T follicular helper cell (primary cell): ENCODE data around the gene ELN.

Source experiments
- DNase-seq: peaks from one replicate; pipeline ENCODE4 v3.0.0-alpha.2; 2020; ENCODE audit warnings: low read depth

The ELN gene

DNA sequence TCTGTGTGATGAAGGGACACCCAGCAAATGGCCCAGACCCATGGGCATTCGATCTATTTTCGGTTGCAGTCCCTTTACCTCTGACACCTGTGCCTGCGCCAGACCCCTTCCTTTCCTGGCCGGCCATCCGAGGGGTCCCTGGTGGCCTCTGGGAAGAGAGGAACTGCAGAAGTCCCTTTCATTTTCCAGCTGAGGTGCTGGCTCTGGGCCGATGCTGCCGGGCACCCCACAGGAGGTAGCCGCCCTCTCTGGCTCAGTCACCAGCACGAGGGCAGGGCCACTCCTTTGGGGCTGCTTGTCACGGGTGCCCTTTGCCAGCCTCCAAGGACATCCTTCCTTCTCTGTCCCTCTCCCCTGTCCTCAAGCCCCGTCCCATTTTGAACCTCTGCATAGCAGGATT, 4.2 kb upstream of the ELN start:
- DNase-seq: no peak

DNA sequence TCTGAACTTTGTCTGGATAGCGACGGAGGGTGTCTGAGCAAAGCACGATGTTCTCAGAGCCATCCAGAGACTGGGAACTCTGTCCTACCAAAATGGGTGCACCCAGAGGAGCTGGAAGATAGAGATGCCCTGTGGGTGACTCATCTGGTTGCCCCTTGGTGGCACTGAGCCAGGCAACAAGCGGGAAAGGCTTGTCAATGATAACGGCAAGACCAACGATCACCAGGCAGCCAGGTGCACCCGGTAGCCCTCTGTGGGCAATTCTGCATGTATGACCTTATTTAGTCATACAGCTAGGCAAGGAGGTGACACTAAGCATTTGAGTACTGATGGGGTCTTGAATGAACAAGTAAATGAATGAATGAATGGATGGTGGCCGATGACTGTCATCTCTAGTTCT, 2.8 kb upstream of the ELN start:
- DNase-seq: no peak

DNA sequence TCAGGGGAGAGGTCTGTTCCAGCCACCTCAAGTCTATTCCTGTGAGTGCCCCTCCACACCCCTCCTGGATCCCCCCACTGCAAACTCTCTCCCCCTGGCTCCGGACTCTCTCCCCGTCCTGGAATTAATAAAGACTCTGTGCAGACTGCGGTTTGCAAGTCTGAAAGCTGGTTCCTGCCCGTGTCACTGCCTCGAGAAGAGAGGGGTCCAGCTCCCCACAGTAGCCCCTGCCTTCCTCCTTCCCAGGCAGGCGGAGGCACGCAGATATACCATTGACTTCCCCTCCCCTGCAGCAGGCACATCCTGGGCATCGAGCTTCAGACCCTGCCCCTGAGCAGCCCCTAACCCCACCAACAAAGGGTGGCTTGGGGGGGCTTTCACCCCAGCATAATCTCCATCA, 2.2 kb upstream of the ELN start:
- DNase-seq: no peak

DNA sequence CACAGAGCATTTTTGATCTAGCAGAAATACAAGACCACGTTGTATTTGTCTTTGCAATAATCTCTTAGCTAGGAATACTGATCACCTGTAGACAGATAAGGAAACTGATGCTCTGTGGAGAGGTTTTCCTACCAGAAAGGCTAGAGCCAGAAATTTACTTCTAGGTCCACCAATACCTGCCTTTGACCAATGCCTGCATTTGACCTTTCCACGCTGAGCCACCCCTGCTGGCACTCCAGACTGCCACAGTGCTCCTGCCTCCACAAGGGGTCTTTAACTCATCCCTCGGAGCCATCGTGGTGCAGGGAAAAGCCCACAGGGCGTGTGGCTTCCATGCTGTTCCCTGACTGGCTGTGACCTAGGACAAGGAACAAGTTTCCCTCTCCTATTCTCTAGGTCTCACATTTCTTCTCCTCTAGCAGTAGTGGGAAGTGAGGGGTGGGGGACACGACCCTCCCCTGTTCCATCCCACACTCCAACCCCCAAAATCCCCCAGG, 1.5 kb upstream of the ELN start:
- DNase-seq: no peak

GRCh38 chr7:74026903-74027682, 880 bp upstream of the ELN start:
- peak; percentile 38 for DNase-seq

DNA sequence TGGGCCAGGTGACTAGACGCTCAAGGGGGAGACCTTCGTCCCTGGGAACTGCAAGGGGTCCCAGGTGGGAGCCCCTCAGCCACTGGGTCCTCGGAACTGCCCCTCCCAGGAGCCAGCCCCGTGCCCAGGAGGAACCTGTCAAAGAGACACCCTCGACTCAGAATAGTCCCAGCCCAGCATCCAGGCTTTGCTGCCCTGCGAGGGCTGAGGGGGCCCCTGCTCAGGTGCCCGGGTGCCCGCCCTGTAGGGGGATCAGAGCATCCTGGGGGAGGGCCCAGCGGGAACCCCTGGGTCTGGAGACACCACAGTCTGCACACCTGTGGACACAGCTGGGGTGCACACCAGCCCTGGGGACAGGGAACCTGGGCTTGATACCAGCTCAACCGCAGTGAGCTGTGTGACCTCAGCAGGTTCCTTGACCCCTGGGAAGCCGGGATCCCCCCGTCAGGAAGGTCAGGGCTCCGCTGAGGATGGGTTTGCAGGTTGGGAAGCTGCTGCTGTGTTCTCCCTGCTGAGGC, 407 bp downstream of the ELN start:
- DNase-seq: no peak

- no peak for DNase-seq
Measured at GRCh38 chr7:74029089-74029785, 1.3 kb downstream of the ELN start.

DNA sequence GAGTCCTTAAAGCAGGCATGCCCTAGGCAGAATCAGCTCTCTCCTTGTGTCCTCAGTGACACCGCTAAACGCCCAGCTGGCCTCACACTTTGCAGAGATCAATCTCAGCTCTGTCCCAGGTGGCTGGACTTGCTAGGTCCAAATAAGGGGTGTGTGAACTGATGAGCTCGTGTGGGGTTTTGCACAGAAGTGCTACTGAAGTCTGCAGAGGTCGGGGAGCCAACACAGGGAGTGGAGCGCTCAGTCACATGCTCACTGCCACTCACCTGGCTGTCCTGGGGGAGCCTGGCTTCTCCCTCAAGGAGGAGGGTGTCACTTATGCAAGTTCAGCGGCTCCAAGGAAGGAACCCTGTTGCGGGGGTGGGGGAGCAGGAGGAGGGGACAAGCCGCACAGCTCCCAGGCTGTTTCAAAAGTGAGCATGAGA, 2.0 kb downstream of the ELN start:
- no peak for DNase-seq

DNA sequence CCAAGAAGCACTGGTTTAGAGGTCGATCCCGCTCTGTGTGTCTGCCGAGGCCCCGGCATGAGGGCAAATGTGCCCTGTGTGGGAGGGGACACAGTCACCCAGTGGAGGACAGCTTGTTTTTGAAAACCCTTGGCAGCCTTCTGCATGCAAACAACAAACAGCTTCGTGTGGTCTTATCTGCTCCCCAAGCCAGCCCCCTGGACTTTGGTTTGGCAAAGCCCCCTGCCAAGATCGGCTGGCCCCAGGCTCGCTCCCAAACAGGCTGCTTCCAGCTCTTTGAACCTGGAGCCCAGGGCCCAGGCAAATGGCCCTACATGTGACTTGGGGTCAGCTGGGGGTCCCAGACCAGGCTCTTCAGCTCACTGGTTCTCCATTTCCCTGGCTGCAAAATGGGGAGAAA, 2.9 kb downstream of the ELN start:
- DNase-seq: no peak

- DNase-seq: no peak
Measured at GRCh38 chr7:74031403-74032190, 3.6 kb downstream of the ELN start.

- no peak for DNase-seq
Measured at GRCh38 chr7:74032191-74032490, 4.2 kb downstream of the ELN start.

DNA sequence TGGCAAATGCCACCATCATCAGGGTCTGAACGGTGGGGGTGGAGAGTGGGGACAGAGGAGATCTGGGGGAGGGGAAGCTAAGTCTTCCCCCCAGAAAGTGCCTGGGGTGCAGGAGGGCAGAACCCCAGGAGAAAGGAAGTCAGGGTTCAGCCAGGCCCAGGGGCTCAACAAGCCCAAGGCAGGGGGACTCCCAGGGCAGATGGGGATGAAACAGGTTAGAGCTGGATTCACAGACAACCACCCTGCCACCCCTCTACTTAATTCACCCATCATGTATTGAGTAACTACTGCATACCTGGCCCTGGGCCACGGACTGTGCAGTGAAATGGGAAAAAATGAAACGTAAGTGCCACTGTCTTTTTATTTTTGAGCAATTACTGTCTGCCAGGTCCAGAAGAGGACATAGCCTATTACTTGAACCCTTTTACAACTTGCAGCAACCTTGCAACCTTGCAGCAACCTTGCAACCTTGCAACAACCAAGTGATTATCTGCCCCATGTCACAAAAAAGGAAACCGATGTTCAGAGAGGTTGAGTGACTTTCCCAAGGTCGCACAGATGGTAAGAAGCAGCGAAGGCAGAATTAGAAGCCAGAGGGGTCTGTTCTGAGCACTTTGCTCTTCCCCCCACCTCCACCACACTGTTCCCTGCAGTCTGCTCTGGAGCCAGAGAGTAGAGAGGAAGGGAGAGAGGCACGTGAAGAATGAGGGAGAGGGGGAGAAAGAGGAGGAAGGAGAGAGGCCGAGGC, 4.8 kb downstream of the ELN start:
- no peak for DNase-seq

DNA sequence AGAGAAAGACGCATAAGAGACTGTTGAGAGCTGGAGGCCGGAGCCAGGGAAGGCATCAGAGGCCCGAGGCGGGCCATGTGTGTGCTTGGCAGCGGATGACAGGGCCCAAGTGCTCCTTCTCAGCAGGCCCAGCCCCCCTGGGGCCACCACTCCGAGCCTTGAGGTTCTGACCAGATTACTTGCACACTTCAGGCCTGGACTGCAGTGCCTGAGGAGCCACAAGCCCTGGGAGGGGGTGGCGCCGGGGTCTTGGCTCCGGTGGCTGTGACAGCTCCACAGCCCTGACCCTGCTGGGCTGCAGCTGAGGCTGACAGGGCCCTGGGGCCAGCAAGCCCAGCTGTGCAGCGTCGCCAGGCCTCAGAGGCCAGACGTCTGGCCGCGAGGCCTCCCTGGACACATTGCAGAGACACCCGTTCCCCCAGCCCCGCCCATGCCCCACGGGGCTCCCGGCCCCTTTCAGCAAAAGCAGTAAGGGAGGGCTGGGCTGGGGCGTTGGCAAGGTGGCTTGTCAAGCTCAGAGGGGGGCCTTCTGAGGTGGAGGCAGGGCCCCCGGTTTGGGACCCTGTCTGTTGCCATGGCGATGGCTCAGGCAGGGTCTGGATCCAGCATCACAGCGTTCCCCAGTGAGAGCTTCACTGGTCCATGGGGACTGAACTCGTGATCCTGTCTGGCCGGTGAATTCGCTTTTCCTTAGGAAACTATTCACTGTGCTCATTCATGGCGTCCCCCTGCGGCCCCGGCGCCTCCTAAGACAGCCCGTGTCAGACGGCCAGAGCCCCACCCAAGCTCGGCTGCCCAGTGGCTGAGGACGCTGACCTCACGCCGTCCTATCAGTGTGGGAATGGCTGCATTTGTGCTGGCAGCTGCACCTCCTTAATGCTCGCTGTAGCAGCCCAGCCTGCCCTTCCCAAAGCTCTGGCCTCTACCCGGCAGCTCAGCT, 5.7 kb downstream of the ELN start:
- DNase-seq: no peak

- DNase-seq: no peak
Measured at GRCh38 chr7:74037609-74038008, 9.6 kb downstream of the ELN start.

- no peak for DNase-seq
Measured at GRCh38 chr7:74038194-74038961, 10.4 kb downstream of the ELN start.

- no peak for DNase-seq
Measured at GRCh38 chr7:74039337-74039736, 11.4 kb downstream of the ELN start.

- no peak for DNase-seq
Measured at GRCh38 chr7:74040101-74040790, 12.3 kb downstream of the ELN start.

DNA sequence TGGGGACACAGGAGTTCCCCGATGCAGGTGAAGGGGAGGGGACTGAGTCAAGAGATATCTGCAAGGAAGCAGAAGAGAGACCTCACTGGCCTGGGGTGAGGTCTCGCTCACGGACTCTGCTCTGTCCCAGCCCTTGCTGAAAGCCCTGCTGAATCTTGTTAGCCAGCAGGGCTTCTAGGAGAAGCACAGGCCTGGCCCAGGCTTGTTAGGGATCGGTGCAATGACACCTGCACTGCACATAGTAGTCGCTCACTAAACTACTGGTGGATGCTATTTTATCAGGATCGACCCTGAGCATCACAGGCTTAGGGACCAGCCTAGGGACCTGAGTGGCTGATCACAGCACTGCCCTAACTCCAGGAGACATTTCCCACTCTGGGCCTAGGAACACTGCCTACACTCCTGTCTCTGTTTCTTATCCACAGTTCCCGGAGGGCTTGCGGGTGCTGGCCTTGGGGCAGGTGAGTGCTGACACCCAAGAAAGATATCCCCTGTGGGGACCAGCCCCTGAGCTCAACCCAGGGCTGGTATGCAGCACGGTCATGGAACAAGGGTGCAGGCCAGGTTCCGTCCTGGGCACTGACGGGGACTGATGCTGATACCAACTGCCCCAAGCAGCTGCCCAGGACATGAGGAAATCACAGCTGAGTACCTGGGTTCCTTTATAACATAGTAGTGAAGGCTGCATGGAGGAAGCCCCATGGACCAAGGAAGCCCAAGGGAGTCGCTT, 13.0 kb downstream of the ELN start:
- no peak for DNase-seq
